ENCODE data around the gene PLAC1.

The PLAC1 gene

DNA sequence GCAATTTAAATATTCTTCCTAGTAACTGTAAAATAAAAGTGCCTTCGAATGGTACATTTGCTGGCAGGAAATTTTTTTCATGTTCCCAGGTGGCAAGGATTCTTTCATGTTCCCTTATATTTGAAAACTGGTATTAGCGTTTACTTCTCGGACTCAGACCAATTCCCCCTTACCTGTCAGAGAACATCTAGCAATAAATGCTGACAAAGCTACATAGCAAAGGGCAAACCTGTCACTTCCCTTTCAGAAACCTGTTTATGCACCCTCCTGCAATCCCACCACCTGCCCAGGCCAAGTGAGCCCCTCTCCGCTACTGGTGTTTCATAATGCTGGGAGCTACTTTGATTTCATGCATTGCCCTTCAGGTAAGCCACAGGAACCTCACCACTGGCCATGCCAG lies 100.1 kb downstream of the PLAC1 start:
- Histone ChIP-seq H3K27me3 (ENCODE audit: insufficient read depth, low read length) (no peaks in the 10 kb centered on the region), H3K9ac (ENCODE audit: low read length) (no peak overlapping the region), H2AFZ (ENCODE audit: low read length) (no peak overlapping the region), H3K9me2 (ENCODE audit: low read depth, low read length) (no peaks in the 10 kb centered on the region), H3K4me3 (ENCODE audit: low read depth, low read length, poor library complexity, severe bottlenecking) (no peak overlapping the region), H3K36me3 (ENCODE audit: insufficient read depth, low read length) (no peaks in the 10 kb centered on the region), H3K9me3 (ENCODE audit: low read length) (no peaks in the 10 kb centered on the region), H4K20me1 (ENCODE audit: insufficient read depth, low read length) (no peaks in the 10 kb centered on the region), H3F3A (ENCODE audit: insufficient read depth, low read length) (no peaks in the 10 kb centered on the region), H3K4me1 (ENCODE audit: insufficient read depth, low read length, severe bottlenecking) (no peaks in the 10 kb centered on the region), H3K79me2 (ENCODE audit: insufficient read depth, low read length) (no peaks in the 10 kb centered on the region), H3K27ac (ENCODE audit: low read depth, low read length, poor library complexity, severe bottlenecking) (no peak overlapping the region), H3K4me2 (ENCODE audit: low read length) (no peak overlapping the region)
- no peak for TF ChIP-seq EZH2 (IDR thresholded peaks at IDR 0.05; ENCODE audit: borderline replicate concordance, low read length)
- TF ChIP-seq, protein P1, sequence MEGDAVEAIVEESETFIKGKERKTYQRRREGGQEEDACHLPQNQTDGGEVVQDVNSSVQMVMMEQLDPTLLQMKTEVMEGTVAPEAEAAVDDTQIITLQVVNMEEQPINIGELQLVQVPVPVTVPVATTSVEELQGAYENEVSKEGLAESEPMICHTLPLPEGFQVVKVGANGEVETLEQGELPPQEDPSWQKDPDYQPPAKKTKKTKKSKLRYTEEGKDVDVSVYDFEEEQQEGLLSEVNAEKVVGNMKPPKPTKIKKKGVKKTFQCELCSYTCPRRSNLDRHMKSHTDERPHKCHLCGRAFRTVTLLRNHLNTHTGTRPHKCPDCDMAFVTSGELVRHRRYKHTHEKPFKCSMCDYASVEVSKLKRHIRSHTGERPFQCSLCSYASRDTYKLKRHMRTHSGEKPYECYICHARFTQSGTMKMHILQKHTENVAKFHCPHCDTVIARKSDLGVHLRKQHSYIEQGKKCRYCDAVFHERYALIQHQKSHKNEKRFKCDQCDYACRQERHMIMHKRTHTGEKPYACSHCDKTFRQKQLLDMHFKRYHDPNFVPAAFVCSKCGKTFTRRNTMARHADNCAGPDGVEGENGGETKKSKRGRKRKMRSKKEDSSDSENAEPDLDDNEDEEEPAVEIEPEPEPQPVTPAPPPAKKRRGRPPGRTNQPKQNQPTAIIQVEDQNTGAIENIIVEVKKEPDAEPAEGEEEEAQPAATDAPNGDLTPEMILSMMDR (IDR thresholded peaks at IDR 0.05; ENCODE audit: low read length): no peak

DNA sequence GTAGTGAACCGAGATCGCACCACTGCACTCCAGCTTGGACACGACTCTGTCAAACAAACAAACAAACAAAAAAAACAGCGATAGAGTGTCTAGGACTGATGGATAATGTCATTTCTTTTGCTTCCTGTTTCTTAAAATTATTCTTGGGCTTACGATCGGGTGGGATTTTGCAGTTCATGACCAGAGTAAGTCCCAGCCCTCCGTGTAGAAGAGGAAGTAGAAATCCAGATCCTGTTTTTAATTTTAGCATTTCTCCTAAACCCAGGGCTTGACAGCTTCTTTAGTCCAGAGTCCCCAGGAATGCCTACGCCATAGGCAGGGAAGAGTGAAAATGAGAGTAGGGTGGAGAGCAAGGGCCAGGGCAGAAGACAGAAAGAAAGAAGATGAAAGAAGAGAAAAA lies 104.0 kb downstream of the PLAC1 start:
- H3K4me2 ChIP-seq (ENCODE audit: low read length): no peak overlapping the region
- no peaks in the 10 kb centered on the region for H3K36me3 ChIP-seq (ENCODE audit: insufficient read depth, low read length)
- TF ChIP-seq, protein P1 (IDR thresholded peaks at IDR 0.05; ENCODE audit: low read length): no peak
- TF ChIP-seq EZH2 (IDR thresholded peaks at IDR 0.05; ENCODE audit: borderline replicate concordance, low read length): no peak
- no peaks in the 10 kb centered on the region for H3K27me3 ChIP-seq (ENCODE audit: insufficient read depth, low read length)
- no peak overlapping the region for H3K9ac ChIP-seq (ENCODE audit: low read length)
- H3K27ac ChIP-seq (ENCODE audit: low read depth, low read length, poor library complexity, severe bottlenecking): no peak overlapping the region
- no peaks in the 10 kb centered on the region for H3K9me3 ChIP-seq (ENCODE audit: low read length)
- no peaks in the 10 kb centered on the region for H3K9me2 ChIP-seq (ENCODE audit: low read depth, low read length)
- H4K20me1 ChIP-seq (ENCODE audit: insufficient read depth, low read length): no peaks in the 10 kb centered on the region
- H3K79me2 ChIP-seq (ENCODE audit: insufficient read depth, low read length): no peaks in the 10 kb centered on the region
- H2AFZ ChIP-seq (ENCODE audit: low read length): no peak overlapping the region
- peaks cover 15% of the 10 kb centered on the region for H3K4me1 ChIP-seq (ENCODE audit: insufficient read depth, low read length, severe bottlenecking)
- H3F3A ChIP-seq (ENCODE audit: insufficient read depth, low read length): no peaks in the 10 kb centered on the region
- H3K4me3 ChIP-seq (ENCODE audit: low read depth, low read length, poor library complexity, severe bottlenecking): no peak overlapping the region

DNA sequence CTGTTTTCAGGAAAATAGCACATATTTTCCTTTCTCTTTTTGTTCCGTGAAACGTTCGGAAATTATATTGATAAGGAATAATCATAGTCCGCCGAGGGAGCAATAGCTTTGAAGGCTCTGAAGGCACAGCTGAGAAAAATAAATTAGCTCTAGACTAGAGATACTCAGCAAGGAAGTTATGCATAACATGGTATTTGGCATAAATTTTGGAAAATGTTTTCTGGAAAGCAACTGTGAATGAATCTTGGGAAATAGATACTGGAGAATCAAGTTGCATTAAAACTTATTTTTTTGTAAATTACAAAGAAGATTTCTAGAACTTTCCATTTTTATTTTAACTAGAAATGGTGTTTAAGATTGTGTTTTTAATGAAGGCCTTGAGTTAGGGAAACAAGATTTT lies 105.9 kb downstream of the PLAC1 start:
- Histone ChIP-seq H3K79me2 (ENCODE audit: insufficient read depth, low read length) (no peaks in the 10 kb centered on the region), H3K27ac (ENCODE audit: low read depth, low read length, poor library complexity, severe bottlenecking) (no peak overlapping the region), H3K4me2 (ENCODE audit: low read length) (no peak overlapping the region), H3K9ac (ENCODE audit: low read length) (no peak overlapping the region), H3K36me3 (ENCODE audit: insufficient read depth, low read length) (no peaks in the 10 kb centered on the region), H3K4me3 (ENCODE audit: low read depth, low read length, poor library complexity, severe bottlenecking) (no peak overlapping the region), H3K4me1 (ENCODE audit: insufficient read depth, low read length, severe bottlenecking) (peaks cover 27% of the 10 kb centered on the region), H3K9me3 (ENCODE audit: low read length) (no peaks in the 10 kb centered on the region), H2AFZ (ENCODE audit: low read length) (no peak overlapping the region), H3K27me3 (ENCODE audit: insufficient read depth, low read length) (no peaks in the 10 kb centered on the region), H4K20me1 (ENCODE audit: insufficient read depth, low read length) (no peaks in the 10 kb centered on the region), H3K9me2 (ENCODE audit: low read depth, low read length) (no peaks in the 10 kb centered on the region), H3F3A (ENCODE audit: insufficient read depth, low read length) (no peaks in the 10 kb centered on the region)
- TF ChIP-seq, protein P1 (IDR thresholded peaks at IDR 0.05; ENCODE audit: low read length): no peak
- TF ChIP-seq EZH2 (IDR thresholded peaks at IDR 0.05; ENCODE audit: borderline replicate concordance, low read length): no peak
